ENCODE measurements around the gene ANGPTL1.

DNA sequence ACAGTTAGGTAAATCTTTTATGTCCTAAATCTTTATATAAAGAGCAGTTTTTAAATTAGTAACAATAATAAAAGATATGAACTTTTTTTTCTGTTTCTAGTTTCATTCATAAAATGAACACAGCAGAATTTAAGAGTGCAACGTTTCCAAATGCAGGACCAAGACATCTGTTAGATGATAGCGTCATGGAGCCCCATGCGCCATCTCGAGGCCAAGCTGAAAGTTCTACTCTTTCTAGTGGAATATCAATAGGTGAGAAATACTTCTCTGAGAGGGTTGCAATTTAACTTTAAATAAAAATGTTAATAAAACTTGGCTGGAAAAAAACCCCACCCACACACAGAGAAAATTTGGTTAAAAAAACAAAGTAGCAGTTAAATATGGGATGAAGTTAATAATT is 15.0 kb upstream of the ANGPTL1 start:
- no peak for TF ChIP-seq EP300 (IDR thresholded peaks at IDR 0.05; ENCODE audit: borderline replicate concordance)
- TF ChIP-seq, protein P1, sequence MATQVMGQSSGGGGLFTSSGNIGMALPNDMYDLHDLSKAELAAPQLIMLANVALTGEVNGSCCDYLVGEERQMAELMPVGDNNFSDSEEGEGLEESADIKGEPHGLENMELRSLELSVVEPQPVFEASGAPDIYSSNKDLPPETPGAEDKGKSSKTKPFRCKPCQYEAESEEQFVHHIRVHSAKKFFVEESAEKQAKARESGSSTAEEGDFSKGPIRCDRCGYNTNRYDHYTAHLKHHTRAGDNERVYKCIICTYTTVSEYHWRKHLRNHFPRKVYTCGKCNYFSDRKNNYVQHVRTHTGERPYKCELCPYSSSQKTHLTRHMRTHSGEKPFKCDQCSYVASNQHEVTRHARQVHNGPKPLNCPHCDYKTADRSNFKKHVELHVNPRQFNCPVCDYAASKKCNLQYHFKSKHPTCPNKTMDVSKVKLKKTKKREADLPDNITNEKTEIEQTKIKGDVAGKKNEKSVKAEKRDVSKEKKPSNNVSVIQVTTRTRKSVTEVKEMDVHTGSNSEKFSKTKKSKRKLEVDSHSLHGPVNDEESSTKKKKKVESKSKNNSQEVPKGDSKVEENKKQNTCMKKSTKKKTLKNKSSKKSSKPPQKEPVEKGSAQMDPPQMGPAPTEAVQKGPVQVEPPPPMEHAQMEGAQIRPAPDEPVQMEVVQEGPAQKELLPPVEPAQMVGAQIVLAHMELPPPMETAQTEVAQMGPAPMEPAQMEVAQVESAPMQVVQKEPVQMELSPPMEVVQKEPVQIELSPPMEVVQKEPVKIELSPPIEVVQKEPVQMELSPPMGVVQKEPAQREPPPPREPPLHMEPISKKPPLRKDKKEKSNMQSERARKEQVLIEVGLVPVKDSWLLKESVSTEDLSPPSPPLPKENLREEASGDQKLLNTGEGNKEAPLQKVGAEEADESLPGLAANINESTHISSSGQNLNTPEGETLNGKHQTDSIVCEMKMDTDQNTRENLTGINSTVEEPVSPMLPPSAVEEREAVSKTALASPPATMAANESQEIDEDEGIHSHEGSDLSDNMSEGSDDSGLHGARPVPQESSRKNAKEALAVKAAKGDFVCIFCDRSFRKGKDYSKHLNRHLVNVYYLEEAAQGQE (IDR thresholded peaks at IDR 0.05; ENCODE audit: low read depth) = no peak

Measured in Ishikawa (cell line).